ENCODE data around the gene WBP1L. TPM values are rescaled to one million over a fixed set of nuclear protein-coding genes. Genes with fewer than 3 reads are reported as not detected.

The WBP1L gene
- total RNA-seq, 2 experiments from 2014 or later = 17.6 to 24.4 TPM

DNA sequence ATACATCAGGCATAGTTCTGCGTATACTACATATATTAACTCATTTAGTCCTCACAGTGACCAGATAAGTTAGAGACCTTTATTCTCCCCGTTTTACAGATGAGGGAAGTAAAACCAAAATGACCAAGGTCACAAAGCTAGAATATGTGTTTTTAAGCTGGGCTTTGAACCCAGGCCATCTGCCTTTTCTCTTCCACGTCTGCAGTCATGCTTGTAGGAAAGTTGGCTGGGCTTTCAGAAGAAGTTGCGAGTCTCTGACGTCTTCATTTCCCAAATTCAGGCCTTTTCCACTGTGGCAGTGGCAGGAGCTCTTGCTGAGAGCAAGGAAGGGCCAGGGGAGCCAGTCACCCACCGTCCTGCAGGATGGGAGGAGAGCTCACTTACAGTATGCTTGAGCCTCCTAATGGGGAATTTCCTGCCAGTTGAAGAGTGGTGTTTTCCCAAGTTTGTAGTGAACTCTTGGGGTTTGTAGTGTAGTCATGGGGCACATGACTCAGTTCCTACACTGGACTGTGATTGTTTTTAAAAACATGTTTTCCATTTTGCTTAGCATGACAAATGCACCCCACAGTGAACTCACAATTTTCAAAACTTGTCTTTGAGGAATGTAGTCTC is 59.3 kb downstream of the WBP1L start:
- no peaks in the 10 kb centered on the region for H3K79me2 ChIP-seq (ENCODE audit: insufficient read depth, low read depth, low read length)
- peaks cover 14% of the 10 kb centered on the region for H3K4me1 ChIP-seq (ENCODE audit: insufficient read depth, low read length, poor library complexity, severe bottlenecking)
- ChIA-PET POLR2A (interaction anchor here (1.0 to 1.6 kb wide), 2 partner anchors 8 to 15 kb away, joined by 3 read pairs; no protein-coding TSS in a partner anchor), CTCF (ENCODE audit: unreplicated experiment) (no interaction called here)
- no peak for TF ChIP-seq EZH2phosphoT487 (IDR thresholded peaks at IDR 0.05; ENCODE audit: borderline replicate concordance, low read depth, low read length)
- TF ChIP-seq, protein P1, sequence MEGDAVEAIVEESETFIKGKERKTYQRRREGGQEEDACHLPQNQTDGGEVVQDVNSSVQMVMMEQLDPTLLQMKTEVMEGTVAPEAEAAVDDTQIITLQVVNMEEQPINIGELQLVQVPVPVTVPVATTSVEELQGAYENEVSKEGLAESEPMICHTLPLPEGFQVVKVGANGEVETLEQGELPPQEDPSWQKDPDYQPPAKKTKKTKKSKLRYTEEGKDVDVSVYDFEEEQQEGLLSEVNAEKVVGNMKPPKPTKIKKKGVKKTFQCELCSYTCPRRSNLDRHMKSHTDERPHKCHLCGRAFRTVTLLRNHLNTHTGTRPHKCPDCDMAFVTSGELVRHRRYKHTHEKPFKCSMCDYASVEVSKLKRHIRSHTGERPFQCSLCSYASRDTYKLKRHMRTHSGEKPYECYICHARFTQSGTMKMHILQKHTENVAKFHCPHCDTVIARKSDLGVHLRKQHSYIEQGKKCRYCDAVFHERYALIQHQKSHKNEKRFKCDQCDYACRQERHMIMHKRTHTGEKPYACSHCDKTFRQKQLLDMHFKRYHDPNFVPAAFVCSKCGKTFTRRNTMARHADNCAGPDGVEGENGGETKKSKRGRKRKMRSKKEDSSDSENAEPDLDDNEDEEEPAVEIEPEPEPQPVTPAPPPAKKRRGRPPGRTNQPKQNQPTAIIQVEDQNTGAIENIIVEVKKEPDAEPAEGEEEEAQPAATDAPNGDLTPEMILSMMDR (conservative IDR thresholded peaks at IDR 0.05; ENCODE audit: low read length) = no peak
- H3K9me3 ChIP-seq (ENCODE audit: low read length) = 0 out of 2 replicates have a peak, but pooled peaks cover 5% of the 10 kb centered on the region
- intact Hi-C loops (cut with micrococcal nuclease; ENCODE audit: unreplicated experiment) = no loop called here
- no peak overlapping the region for H2AFZ ChIP-seq (ENCODE audit: low read length)
- H3K36me3 ChIP-seq (ENCODE audit: insufficient read depth, low read length) = peaks cover 44% of the 10 kb centered on the region
- no peak overlapping the region for H3K4me2 ChIP-seq (ENCODE audit: low read length)
- no peaks in the 10 kb centered on the region for H4K20me1 ChIP-seq (ENCODE audit: insufficient read depth, low read length)
- H3K4me3 ChIP-seq (ENCODE audit: low read depth, low read length, poor library complexity, severe bottlenecking) = no peak overlapping the region
- no TSS peak for BruUV-seq (replicated peaks)
- H3K9me2 ChIP-seq (ENCODE audit: insufficient read depth, low read length) = no peaks in the 10 kb centered on the region
- no peak for DNase-seq (ENCODE audit: low spot score)
- no peak overlapping the region for H3K27ac ChIP-seq (ENCODE audit: low read depth, low read length, poor library complexity, severe bottlenecking)

DNA sequence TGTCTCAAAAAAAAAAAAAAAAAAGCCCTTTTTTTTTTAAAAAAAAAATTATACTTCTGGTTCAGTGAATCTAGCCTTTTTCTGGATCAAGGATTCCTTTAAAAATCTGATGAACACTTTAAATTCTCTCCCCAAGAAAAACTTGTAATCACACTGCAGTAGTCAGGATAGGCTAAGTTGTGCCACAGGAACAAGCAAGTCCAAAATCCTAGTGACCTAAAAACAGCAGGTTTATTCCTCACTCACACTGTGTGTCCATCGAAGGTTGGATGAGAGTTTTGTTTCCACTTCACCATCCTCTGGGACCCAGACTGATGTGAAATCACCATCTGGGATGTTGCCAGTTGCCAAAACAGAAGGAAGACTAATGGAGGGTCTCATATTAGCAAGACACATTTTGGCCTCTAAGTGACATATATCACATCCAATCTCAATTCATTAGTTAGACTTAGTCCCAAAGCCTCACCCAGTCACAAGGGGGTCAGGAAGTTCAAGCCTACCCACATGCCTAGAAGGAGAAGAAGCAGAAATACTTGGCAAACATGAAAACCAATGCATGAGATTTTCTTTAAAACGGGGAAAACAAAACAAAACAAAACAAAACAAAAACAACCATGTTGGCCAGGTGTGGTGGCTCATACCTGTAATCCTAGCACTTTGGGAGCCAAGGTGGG is 60.8 kb downstream of the WBP1L start:
- H3K79me2 ChIP-seq (ENCODE audit: insufficient read depth, low read depth, low read length) = no peaks in the 10 kb centered on the region

More for the DNA sequence above, 60.8 kb downstream of the WBP1L start:
- Histone ChIP-seq H4K20me1 (ENCODE audit: insufficient read depth, low read length) (no peaks in the 10 kb centered on the region), H3K9me2 (ENCODE audit: insufficient read depth, low read length) (no peaks in the 10 kb centered on the region), H3K4me2 (ENCODE audit: low read length) (no peak overlapping the region), H3K27ac (ENCODE audit: low read depth, low read length, poor library complexity, severe bottlenecking) (no peak overlapping the region), H3K9me3 (ENCODE audit: low read length) (0 out of 2 replicates have a peak, but pooled peaks cover 5% of the 10 kb centered on the region), H3K36me3 (ENCODE audit: insufficient read depth, low read length) (peaks cover 32% of the 10 kb centered on the region), H3K4me1 (ENCODE audit: insufficient read depth, low read length, poor library complexity, severe bottlenecking) (peaks cover 14% of the 10 kb centered on the region), H2AFZ (ENCODE audit: low read length) (no peak overlapping the region), H3K4me3 (ENCODE audit: low read depth, low read length, poor library complexity, severe bottlenecking) (no peak overlapping the region)
- intact Hi-C loops (cut with micrococcal nuclease; ENCODE audit: unreplicated experiment) = no loop called here
- no peak for TF ChIP-seq EZH2phosphoT487 (IDR thresholded peaks at IDR 0.05; ENCODE audit: borderline replicate concordance, low read depth, low read length)
- TF ChIP-seq, protein P1 (conservative IDR thresholded peaks at IDR 0.05; ENCODE audit: low read length) = no peak
- ChIA-PET CTCF (ENCODE audit: unreplicated experiment) (no interaction called here), POLR2A (interaction anchor here (1.6 kb wide), 1 partner anchor 40 kb away, joined by 3 read pairs; no protein-coding TSS in a partner anchor)
- no peak for DNase-seq (ENCODE audit: low spot score)
- no TSS peak for BruUV-seq (replicated peaks)
